ENCODE results near the gene RAD51B. TPM values are rescaled to one million over a fixed set of nuclear protein-coding genes. Genes with fewer than 3 reads are reported as not detected.
A peak's percentile ranks its signal among the peaks of the same experiment; 100 is the strongest.

Gene RAD51B
- total RNA-seq, 1 donor from 2014 or later, result 26.1 TPM

- DNase-seq (ENCODE audit: low spot score), result no peak
- Mint-ChIP-seq H3K4me1 (ENCODE audit: low read depth) (peaks cover 7% of the 10 kb centered on the region), H3K9me3 (no peaks in the 10 kb centered on the region), H3K27me3 (ENCODE audit: insufficient read depth) (no peaks in the 10 kb centered on the region), H3K4me3 (no peak overlapping the region), H3K27ac (no peak overlapping the region), H3K36me3 (ENCODE audit: low read depth) (no peaks in the 10 kb centered on the region)
- intact Hi-C loops (cut with micrococcal nuclease), result loop anchor here (5.0 kb wide), 1 partner anchor 289 kb away; no protein-coding TSS in a partner anchor
Measured at GRCh38 chr14:68230950-68231717, 411.6 kb downstream of the RAD51B start.

- no peak overlapping the region for H3K4me3 Mint-ChIP-seq
- DNase-seq (ENCODE audit: low spot score), result no peak
- peaks cover 7% of the 10 kb centered on the region for H3K4me1 Mint-ChIP-seq (ENCODE audit: low read depth)
- H3K27ac Mint-ChIP-seq, result no peak overlapping the region
- no peaks in the 10 kb centered on the region for H3K9me3 Mint-ChIP-seq
- intact Hi-C loops (cut with micrococcal nuclease), result loop anchor here (1.0 to 5.0 kb wide), 5 partner anchors 17 to 608 kb away; no protein-coding TSS in a partner anchor
- no peaks in the 10 kb centered on the region for H3K36me3 Mint-ChIP-seq (ENCODE audit: low read depth)
- no peaks in the 10 kb centered on the region for H3K27me3 Mint-ChIP-seq (ENCODE audit: insufficient read depth)
Measured at GRCh38 chr14:68231898-68232297, 412.3 kb downstream of the RAD51B start.

- Mint-ChIP-seq H3K36me3 (ENCODE audit: low read depth) (no peaks in the 10 kb centered on the region), H3K4me3 (no peak overlapping the region), H3K9me3 (no peaks in the 10 kb centered on the region), H3K27ac (no peak overlapping the region), H3K4me1 (ENCODE audit: low read depth) (peaks cover 7% of the 10 kb centered on the region), H3K27me3 (ENCODE audit: insufficient read depth) (no peaks in the 10 kb centered on the region)
- intact Hi-C loops (cut with micrococcal nuclease), result loop anchor here (1.0 to 5.0 kb wide), 5 partner anchors 16 to 608 kb away; no protein-coding TSS in a partner anchor
- DNase-seq (ENCODE audit: low spot score), result peak; percentile 9
Measured at GRCh38 chr14:68232300-68233055, 412.9 kb downstream of the RAD51B start.

- intact Hi-C loops (cut with micrococcal nuclease), result loop anchor here (2.0 to 5.0 kb wide), 3 partner anchors 16 to 291 kb away; no protein-coding TSS in a partner anchor
- Mint-ChIP-seq H3K4me3 (no peak overlapping the region), H3K4me1 (ENCODE audit: low read depth) (peaks cover 7% of the 10 kb centered on the region)
Measured at GRCh38 chr14:68233101-68233784, 413.7 kb downstream of the RAD51B start.

GRCh38 chr14:68234101-68234905 is 414.7 kb downstream of the RAD51B start:
- intact Hi-C loops (cut with micrococcal nuclease), result loop anchor here (5.0 kb wide), 1 partner anchor 292 kb away; no protein-coding TSS in a partner anchor
- Mint-ChIP-seq H3K36me3 (ENCODE audit: low read depth) (no peaks in the 10 kb centered on the region), H3K27ac (no peak overlapping the region), H3K9me3 (no peaks in the 10 kb centered on the region), H3K4me3 (no peak overlapping the region), H3K4me1 (ENCODE audit: low read depth) (peaks cover 7% of the 10 kb centered on the region), H3K27me3 (ENCODE audit: insufficient read depth) (no peaks in the 10 kb centered on the region)
- no peak for DNase-seq (ENCODE audit: low spot score)

More at GRCh38 chr14:68233101-68233784, 413.7 kb downstream of the RAD51B start:
- Mint-ChIP-seq H3K36me3 (ENCODE audit: low read depth) (no peaks in the 10 kb centered on the region), H3K27me3 (ENCODE audit: insufficient read depth) (no peaks in the 10 kb centered on the region), H3K27ac (no peak overlapping the region), H3K9me3 (no peaks in the 10 kb centered on the region)
- DNase-seq (ENCODE audit: low spot score), result no peak

- no peak overlapping the region for H3K4me3 Mint-ChIP-seq
- H3K9me3 Mint-ChIP-seq, result no peaks in the 10 kb centered on the region
- H3K27ac Mint-ChIP-seq, result no peak overlapping the region
- peaks cover 3% of the 10 kb centered on the region for H3K4me1 Mint-ChIP-seq (ENCODE audit: low read depth)
- no peaks in the 10 kb centered on the region for H3K27me3 Mint-ChIP-seq (ENCODE audit: insufficient read depth)
- no peak for DNase-seq (ENCODE audit: low spot score)
- intact Hi-C loops (cut with micrococcal nuclease), result no loop called here
- H3K36me3 Mint-ChIP-seq (ENCODE audit: low read depth), result no peaks in the 10 kb centered on the region
Measured at GRCh38 chr14:68235011-68235410, 415.4 kb downstream of the RAD51B start.

GRCh38 chr14:68236582-68237458 is 417.2 kb downstream of the RAD51B start:
- H3K4me3 Mint-ChIP-seq, result no peak overlapping the region
- H3K4me1 Mint-ChIP-seq (ENCODE audit: low read depth), result no peaks in the 10 kb centered on the region
- DNase-seq (ENCODE audit: low spot score), result no peak
- intact Hi-C loops (cut with micrococcal nuclease), result no loop called here
- no peaks in the 10 kb centered on the region for H3K27me3 Mint-ChIP-seq (ENCODE audit: insufficient read depth)
- H3K27ac Mint-ChIP-seq, result no peak overlapping the region
- no peaks in the 10 kb centered on the region for H3K9me3 Mint-ChIP-seq
- no peaks in the 10 kb centered on the region for H3K36me3 Mint-ChIP-seq (ENCODE audit: low read depth)

- Mint-ChIP-seq H3K27me3 (ENCODE audit: insufficient read depth) (no peaks in the 10 kb centered on the region), H3K36me3 (ENCODE audit: low read depth) (no peaks in the 10 kb centered on the region), H3K4me1 (ENCODE audit: low read depth) (no peaks in the 10 kb centered on the region), H3K4me3 (no peak overlapping the region), H3K9me3 (no peaks in the 10 kb centered on the region), H3K27ac (no peak overlapping the region)
- DNase-seq (ENCODE audit: low spot score), result no peak
- intact Hi-C loops (cut with micrococcal nuclease), result no loop called here
Measured at GRCh38 chr14:68238551-68238950, 419.0 kb downstream of the RAD51B start.

- Mint-ChIP-seq H3K4me3 (no peak overlapping the region), H3K9me3 (no peaks in the 10 kb centered on the region), H3K27ac (no peak overlapping the region), H3K4me1 (ENCODE audit: low read depth) (peaks cover 4% of the 10 kb centered on the region), H3K36me3 (ENCODE audit: low read depth) (no peaks in the 10 kb centered on the region), H3K27me3 (ENCODE audit: insufficient read depth) (no peaks in the 10 kb centered on the region)
- intact Hi-C loops (cut with micrococcal nuclease), result no loop called here
- no peak for DNase-seq (ENCODE audit: low spot score)
Measured at GRCh38 chr14:68238976-68239375, 419.4 kb downstream of the RAD51B start.

- DNase-seq (ENCODE audit: low spot score), result no peak
- intact Hi-C loops (cut with micrococcal nuclease), result no loop called here
- Mint-ChIP-seq H3K36me3 (ENCODE audit: low read depth) (no peaks in the 10 kb centered on the region), H3K4me3 (no peak overlapping the region), H3K4me1 (ENCODE audit: low read depth) (peaks cover 5% of the 10 kb centered on the region), H3K27ac (no peak overlapping the region), H3K27me3 (ENCODE audit: insufficient read depth) (no peaks in the 10 kb centered on the region), H3K9me3 (no peaks in the 10 kb centered on the region)
Measured at GRCh38 chr14:68239988-68240771, 420.6 kb downstream of the RAD51B start.

GRCh38 chr14:68241862-68242487 is 422.4 kb downstream of the RAD51B start:
- Mint-ChIP-seq H3K27ac (no peak overlapping the region), H3K36me3 (ENCODE audit: low read depth) (no peaks in the 10 kb centered on the region), H3K4me1 (ENCODE audit: low read depth) (peaks cover 6% of the 10 kb centered on the region), H3K9me3 (no peaks in the 10 kb centered on the region), H3K4me3 (no peak overlapping the region), H3K27me3 (ENCODE audit: insufficient read depth) (no peaks in the 10 kb centered on the region)
- intact Hi-C loops (cut with micrococcal nuclease), result no loop called here
- DNase-seq (ENCODE audit: low spot score), result no peak
